ENCODE measurements around the gene ZNF474.

Gene ZNF474

DNA sequence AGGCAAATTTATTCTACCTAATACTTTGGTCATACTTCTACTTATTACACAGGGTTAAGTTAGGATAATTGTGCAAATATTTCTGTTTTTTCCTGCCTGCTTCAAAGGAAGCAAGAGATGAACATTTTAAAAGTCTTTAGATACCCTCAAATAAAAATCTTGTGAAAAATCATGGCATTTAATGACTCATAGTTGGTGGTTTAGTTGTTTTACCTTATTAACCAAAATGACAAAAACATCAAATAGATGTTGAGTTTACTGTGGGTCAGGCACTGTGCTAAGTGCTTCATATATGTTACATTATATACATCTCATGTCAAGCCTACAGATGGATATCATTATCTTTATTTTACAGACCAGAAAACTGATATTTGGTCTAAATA, 54.4 kb downstream of the ZNF474 start:
- no peak overlapping the region for H3K9ac ChIP-seq
- no peaks in the 10 kb centered on the region for H3K4me1 ChIP-seq (ENCODE audit: low read depth, poor library complexity, severe bottlenecking)
- H3K4me2 ChIP-seq, result no peak overlapping the region
- H2AFZ ChIP-seq (ENCODE audit: low read depth), result no peak overlapping the region
- no peak overlapping the region for H3K27ac ChIP-seq
- H3K36me3 ChIP-seq (ENCODE audit: insufficient read depth), result no peaks in the 10 kb centered on the region
- H3K27me3 ChIP-seq (ENCODE audit: insufficient read depth, low read depth), result no peaks in the 10 kb centered on the region
- no peak overlapping the region for H3K4me3 ChIP-seq (IDR thresholded peaks at IDR 0.05; ENCODE audit: insufficient read depth, low read depth, low read length)
- H3K79me2 ChIP-seq (ENCODE audit: insufficient read depth, low read depth), result no peaks in the 10 kb centered on the region
- no peaks in the 10 kb centered on the region for H4K20me1 ChIP-seq (ENCODE audit: insufficient read depth)
- TF ChIP-seq, protein P1, sequence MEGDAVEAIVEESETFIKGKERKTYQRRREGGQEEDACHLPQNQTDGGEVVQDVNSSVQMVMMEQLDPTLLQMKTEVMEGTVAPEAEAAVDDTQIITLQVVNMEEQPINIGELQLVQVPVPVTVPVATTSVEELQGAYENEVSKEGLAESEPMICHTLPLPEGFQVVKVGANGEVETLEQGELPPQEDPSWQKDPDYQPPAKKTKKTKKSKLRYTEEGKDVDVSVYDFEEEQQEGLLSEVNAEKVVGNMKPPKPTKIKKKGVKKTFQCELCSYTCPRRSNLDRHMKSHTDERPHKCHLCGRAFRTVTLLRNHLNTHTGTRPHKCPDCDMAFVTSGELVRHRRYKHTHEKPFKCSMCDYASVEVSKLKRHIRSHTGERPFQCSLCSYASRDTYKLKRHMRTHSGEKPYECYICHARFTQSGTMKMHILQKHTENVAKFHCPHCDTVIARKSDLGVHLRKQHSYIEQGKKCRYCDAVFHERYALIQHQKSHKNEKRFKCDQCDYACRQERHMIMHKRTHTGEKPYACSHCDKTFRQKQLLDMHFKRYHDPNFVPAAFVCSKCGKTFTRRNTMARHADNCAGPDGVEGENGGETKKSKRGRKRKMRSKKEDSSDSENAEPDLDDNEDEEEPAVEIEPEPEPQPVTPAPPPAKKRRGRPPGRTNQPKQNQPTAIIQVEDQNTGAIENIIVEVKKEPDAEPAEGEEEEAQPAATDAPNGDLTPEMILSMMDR (conservative IDR thresholded peaks at IDR 0.05; ENCODE audit: low read depth, low read length), result no peak

GRCh38 chr5:122184676-122185255, 55.4 kb downstream of the ZNF474 start:
- no peak overlapping the region for H2AFZ ChIP-seq (ENCODE audit: low read depth)
- H3K27me3 ChIP-seq (ENCODE audit: insufficient read depth, low read depth), result no peaks in the 10 kb centered on the region
- H3K4me2 ChIP-seq, result no peak overlapping the region
- H3K79me2 ChIP-seq (ENCODE audit: insufficient read depth, low read depth), result no peaks in the 10 kb centered on the region
- no peak overlapping the region for H3K4me3 ChIP-seq (IDR thresholded peaks at IDR 0.05; ENCODE audit: insufficient read depth, low read depth, low read length)
- H3K9ac ChIP-seq, result no peak overlapping the region
- TF ChIP-seq, protein P1 (conservative IDR thresholded peaks at IDR 0.05; ENCODE audit: low read depth, low read length), result no peak
- no peaks in the 10 kb centered on the region for H4K20me1 ChIP-seq (ENCODE audit: insufficient read depth)
- no peak overlapping the region for H3K27ac ChIP-seq
- H3K4me1 ChIP-seq (ENCODE audit: low read depth, poor library complexity, severe bottlenecking), result no peaks in the 10 kb centered on the region
- H3K36me3 ChIP-seq (ENCODE audit: insufficient read depth), result no peaks in the 10 kb centered on the region

GRCh38 chr5:122187426-122187825, 58.1 kb downstream of the ZNF474 start:
- Histone ChIP-seq H3K36me3 (ENCODE audit: insufficient read depth) (no peaks in the 10 kb centered on the region), H3K27me3 (ENCODE audit: insufficient read depth, low read depth) (no peaks in the 10 kb centered on the region), H4K20me1 (ENCODE audit: insufficient read depth) (no peaks in the 10 kb centered on the region), H2AFZ (ENCODE audit: low read depth) (no peak overlapping the region), H3K27ac (no peak overlapping the region), H3K79me2 (ENCODE audit: insufficient read depth, low read depth) (no peaks in the 10 kb centered on the region), H3K4me1 (ENCODE audit: low read depth, poor library complexity, severe bottlenecking) (no peaks in the 10 kb centered on the region), H3K4me3 (IDR thresholded peaks at IDR 0.05; ENCODE audit: insufficient read depth, low read depth, low read length) (no peak overlapping the region), H3K9ac (no peak overlapping the region), H3K4me2 (no peak overlapping the region)
- TF ChIP-seq, protein P1 (conservative IDR thresholded peaks at IDR 0.05; ENCODE audit: low read depth, low read length), result no peak

DNA sequence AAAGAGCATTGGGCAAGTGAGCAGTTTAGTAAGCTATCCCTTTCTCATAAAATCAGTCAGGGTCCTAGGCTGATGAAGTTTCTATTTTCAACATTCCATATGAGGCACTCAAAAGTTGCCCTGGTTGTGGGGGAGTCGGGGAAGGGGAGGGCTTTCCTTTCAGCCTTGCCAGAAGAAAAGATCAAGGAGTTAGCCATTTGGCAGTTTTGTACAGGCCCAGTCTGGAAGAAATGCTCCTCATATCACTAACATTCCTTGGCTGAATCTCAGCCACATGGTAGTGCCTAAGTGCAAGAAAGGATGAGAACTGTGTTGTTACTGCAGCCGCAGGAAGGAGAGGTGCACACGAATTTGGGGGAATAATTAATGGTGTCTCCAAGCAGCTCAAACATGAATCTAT, 60.8 kb downstream of the ZNF474 start:
- Histone ChIP-seq H4K20me1 (ENCODE audit: insufficient read depth) (no peaks in the 10 kb centered on the region), H2AFZ (ENCODE audit: low read depth) (no peak overlapping the region), H3K4me1 (ENCODE audit: low read depth, poor library complexity, severe bottlenecking) (no peaks in the 10 kb centered on the region), H3K4me3 (IDR thresholded peaks at IDR 0.05; ENCODE audit: insufficient read depth, low read depth, low read length) (no peak overlapping the region), H3K27me3 (ENCODE audit: insufficient read depth, low read depth) (no peaks in the 10 kb centered on the region), H3K4me2 (no peak overlapping the region), H3K9ac (no peak overlapping the region), H3K79me2 (ENCODE audit: insufficient read depth, low read depth) (no peaks in the 10 kb centered on the region), H3K36me3 (ENCODE audit: insufficient read depth) (no peaks in the 10 kb centered on the region), H3K27ac (no peak overlapping the region)
- TF ChIP-seq, protein P1 (conservative IDR thresholded peaks at IDR 0.05; ENCODE audit: low read depth, low read length), result no peak
